MM.1S (cell line): Measurements from ENCODE around the gene C1QC.
"Not testable (repeated sequence)": the region's sequence is repeated elsewhere in the genome, so short reads cannot be mapped to it uniquely, and the experiment has no call there.

Experiments
- DNase-seq: peaks from one replicate; pipeline ENCODE4 v3.0.0-alpha.2; 2015
- H2AFZ ChIP-seq: fragments of 300-600 bp; sonication (generic); 2 replicates; pipeline ENCODE4 v1.6.0; 2016; ENCODE audit warnings: antibody characterized with exemption, low read length
- H3F3A ChIP-seq: fragments of 300-600 bp; sonication (generic); 2 replicates; pipeline ENCODE4 v1.6.1; 2016; ENCODE audit warnings: mild to moderate bottlenecking, antibody characterized with exemption, low read length, moderate library complexity, mixed read lengths; ENCODE audit not compliant: insufficient read depth
- H3K27ac ChIP-seq: fragments of 300-600 bp; sonication (generic); 2 replicates; pipeline ENCODE4 v1.5.1; 2016; ENCODE audit warnings: mild to moderate bottlenecking, low read length
- H3K27me3 ChIP-seq: fragments of 300-600 bp; sonication (generic); replicated peaks from 2 replicates; pipeline ENCODE4 v1.6.0; 2016; ENCODE audit warnings: low read length; ENCODE audit not compliant: insufficient read depth
- H3K36me3 ChIP-seq: fragments of 300-600 bp; sonication (generic); replicated peaks from 2 replicates; pipeline ENCODE4 v1.6.1; 2016; ENCODE audit warnings: mild to moderate bottlenecking, low read length, mixed read lengths; ENCODE audit not compliant: insufficient read depth
- H3K4me1 ChIP-seq: fragments of 300-600 bp; sonication (generic); 2 replicates; pipeline ENCODE4 v1.6.1; 2016; ENCODE audit warnings: low read length, mixed read lengths
- H3K4me2 ChIP-seq: fragments of 300-600 bp; sonication (generic); 2 replicates; pipeline ENCODE4 v1.6.0; 2016; ENCODE audit warnings: low read depth, low read length
- H3K4me3 ChIP-seq: fragments of 300-600 bp; sonication (generic); 2 replicates; pipeline ENCODE4 v1.5.1; 2016; ENCODE audit warnings: low read length, mixed read lengths
- H3K79me2 ChIP-seq: fragments of 300-600 bp; sonication (generic); 2 replicates; pipeline ENCODE4 v1.6.1; 2016; ENCODE audit warnings: mixed run types, low read length, mixed read lengths
- H3K9ac ChIP-seq: fragments of 300-600 bp; sonication (generic); 2 replicates; pipeline ENCODE4 v1.6.1; 2016; ENCODE audit warnings: low read length, mixed read lengths
- H3K9me2 ChIP-seq: fragments of 300-600 bp; sonication (generic); replicated peaks from 2 replicates; pipeline ENCODE4 v1.6.1; 2016; ENCODE audit warnings: mild to moderate bottlenecking, low read length, mixed read lengths; ENCODE audit not compliant: insufficient read depth
- H3K9me3 ChIP-seq: fragments of 300-600 bp; sonication (generic); replicated peaks from 2 replicates; pipeline ENCODE4 v1.6.1; 2016; ENCODE audit warnings: mild to moderate bottlenecking, low read length, mixed read lengths; ENCODE audit not compliant: insufficient read depth
- H4K20me1 ChIP-seq: fragments of 300-600 bp; sonication (generic); 2 replicates; pipeline ENCODE4 v1.6.1; 2016; ENCODE audit warnings: mild to moderate bottlenecking, low read length, moderate library complexity, mixed read lengths; ENCODE audit not compliant: insufficient read depth
- EZH2 ChIP-seq: fragments of 300-600 bp; sonication (generic); optimal IDR thresholded peaks from 2 replicates; pipeline ENCODE3; 2017; ENCODE audit warnings: low read depth, mild to moderate bottlenecking, antibody characterized with exemption, low read length, mixed read lengths
- EZH2phosphoT487 ChIP-seq: fragments of 300-600 bp; sonication (generic); IDR thresholded peaks from 2 replicates; pipeline ENCODE4 v1.6.1; 2018; ENCODE audit warnings: antibody characterized with exemption, low read length
- TF ChIP-seq, protein P1 (sequence below): fragments of 300-600 bp; sonication (generic); IDR thresholded peaks from 2 replicates; pipeline ENCODE4 v1.5.1; 2016; ENCODE audit warnings: antibody characterized with exemption, low read length, mixed read lengths

Gene C1QC

DNA sequence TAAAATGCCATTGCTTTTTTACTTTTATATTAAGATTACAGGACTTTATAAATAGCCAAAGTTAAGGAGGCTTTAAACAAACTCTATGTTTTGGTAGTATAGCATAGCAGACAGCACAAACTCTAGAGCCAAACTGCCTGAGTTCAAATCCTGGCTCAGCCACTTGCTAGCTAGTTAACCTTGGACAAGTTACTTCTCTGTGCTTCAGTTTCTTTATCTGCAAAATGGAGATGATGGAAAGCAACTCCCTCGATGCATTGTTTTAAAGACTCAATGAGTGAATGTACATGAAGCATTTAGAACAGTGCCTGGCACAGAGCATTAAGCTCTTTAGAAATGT lies 30.9 kb downstream of the C1QC start:
- Histone ChIP-seq H3K27me3 (peaks cover 89% of the 10 kb centered on the region), H3K9ac (no peak overlapping the region), H3K9me2 (no peaks in the 10 kb centered on the region), H3K36me3 (no peaks in the 10 kb centered on the region), H3K4me3 (no peak overlapping the region), H2AFZ (no peak overlapping the region), H4K20me1 (no peaks in the 10 kb centered on the region), H3K9me3 (no peaks in the 10 kb centered on the region), H3K4me1 (no peaks in the 10 kb centered on the region), H3F3A (no peaks in the 10 kb centered on the region), H3K27ac (no peak overlapping the region), H3K4me2 (no peak overlapping the region), H3K79me2 (no peaks in the 10 kb centered on the region)
- no peak for DNase-seq
- no peak for TF ChIP-seq EZH2
- TF ChIP-seq, protein P1, sequence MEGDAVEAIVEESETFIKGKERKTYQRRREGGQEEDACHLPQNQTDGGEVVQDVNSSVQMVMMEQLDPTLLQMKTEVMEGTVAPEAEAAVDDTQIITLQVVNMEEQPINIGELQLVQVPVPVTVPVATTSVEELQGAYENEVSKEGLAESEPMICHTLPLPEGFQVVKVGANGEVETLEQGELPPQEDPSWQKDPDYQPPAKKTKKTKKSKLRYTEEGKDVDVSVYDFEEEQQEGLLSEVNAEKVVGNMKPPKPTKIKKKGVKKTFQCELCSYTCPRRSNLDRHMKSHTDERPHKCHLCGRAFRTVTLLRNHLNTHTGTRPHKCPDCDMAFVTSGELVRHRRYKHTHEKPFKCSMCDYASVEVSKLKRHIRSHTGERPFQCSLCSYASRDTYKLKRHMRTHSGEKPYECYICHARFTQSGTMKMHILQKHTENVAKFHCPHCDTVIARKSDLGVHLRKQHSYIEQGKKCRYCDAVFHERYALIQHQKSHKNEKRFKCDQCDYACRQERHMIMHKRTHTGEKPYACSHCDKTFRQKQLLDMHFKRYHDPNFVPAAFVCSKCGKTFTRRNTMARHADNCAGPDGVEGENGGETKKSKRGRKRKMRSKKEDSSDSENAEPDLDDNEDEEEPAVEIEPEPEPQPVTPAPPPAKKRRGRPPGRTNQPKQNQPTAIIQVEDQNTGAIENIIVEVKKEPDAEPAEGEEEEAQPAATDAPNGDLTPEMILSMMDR = no peak
- TF ChIP-seq EZH2phosphoT487 = no peak

- not testable (repeated sequence) for H2AFZ ChIP-seq, DNase-seq, H3F3A ChIP-seq
These were observed 32.7 kb downstream of the C1QC start for GRCh38 chr1:22676151-22676550.

DNA sequence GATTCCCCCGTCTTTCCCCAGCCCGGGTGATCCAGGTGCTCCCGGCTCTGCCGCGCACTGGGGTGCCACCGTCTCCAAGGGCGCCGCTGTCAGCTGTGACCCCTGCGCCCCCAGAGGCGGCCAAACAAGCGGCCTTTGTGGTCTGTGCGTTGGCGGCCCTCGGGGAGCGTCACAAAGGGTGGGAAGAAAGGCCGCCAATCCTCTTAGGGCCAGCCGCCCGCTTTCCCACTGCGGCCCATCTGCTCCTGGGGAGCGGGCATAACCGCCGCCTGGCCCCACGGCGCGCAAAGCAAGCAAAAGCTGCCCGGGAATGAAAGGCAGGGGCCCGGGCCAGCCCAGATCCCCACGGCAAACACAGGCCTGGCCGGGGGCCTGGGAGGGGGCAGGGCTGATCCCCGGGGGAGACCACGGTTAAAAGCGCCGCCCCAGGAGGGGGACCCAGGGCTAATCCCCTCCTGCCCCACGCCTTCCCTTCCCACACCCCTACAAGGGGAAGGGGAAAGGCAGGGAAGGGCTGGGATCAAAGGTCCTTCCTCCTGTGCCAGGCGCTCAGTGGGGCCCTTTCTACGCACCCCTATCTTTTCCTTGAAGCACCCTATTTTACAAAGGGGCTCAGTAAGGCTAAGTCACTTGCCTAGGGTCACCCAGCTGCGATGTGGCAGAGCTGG lies 33.6 kb downstream of the C1QC start:
- H2AFZ ChIP-seq = no peak overlapping the region
- TF ChIP-seq EZH2 = no peak
- TF ChIP-seq, protein P1 = no peak
- H3K9me3 ChIP-seq = no peaks in the 10 kb centered on the region
- peaks cover 89% of the 10 kb centered on the region for H3K27me3 ChIP-seq
- H3K9me2 ChIP-seq = no peaks in the 10 kb centered on the region
- no peaks in the 10 kb centered on the region for H3F3A ChIP-seq
- H3K4me2 ChIP-seq = no peak overlapping the region
- no peak overlapping the region for H3K27ac ChIP-seq
- no peak overlapping the region for H3K4me3 ChIP-seq
- no peaks in the 10 kb centered on the region for H3K36me3 ChIP-seq
- H3K4me1 ChIP-seq = no peaks in the 10 kb centered on the region
- no peak for DNase-seq
- H3K79me2 ChIP-seq = no peaks in the 10 kb centered on the region
- no peaks in the 10 kb centered on the region for H4K20me1 ChIP-seq
- H3K9ac ChIP-seq = no peak overlapping the region

More at GRCh38 chr1:22676151-22676550, 32.7 kb downstream of the C1QC start:
- not testable (repeated sequence) for H3K9ac ChIP-seq, H3K27ac ChIP-seq, H4K20me1 ChIP-seq, H3K9me2 ChIP-seq, H3K79me2 ChIP-seq, H3K4me3 ChIP-seq, H3K36me3 ChIP-seq, H3K9me3 ChIP-seq, H3K4me2 ChIP-seq, H3K4me1 ChIP-seq
- H3K27me3 ChIP-seq = peaks cover 89% of the 10 kb centered on the region
